Endothelial cell of umbilical vein (primary cell): ENCODE data around the gene PRKD1. TPM values are rescaled to one million over a fixed set of nuclear protein-coding genes. Genes with fewer than 3 reads are reported as not detected.
"Not testable (repeated sequence)": the region's sequence is repeated elsewhere in the genome, so short reads cannot be mapped to it uniquely, and the experiment has no call there.

Source experiments
- BruUV-seq: library from RNA; stranded (reverse); fragments of 400-500 nt; replicated peaks from 2 replicates; lab custom pipeline; 2021; lab: Mats Ljungman, UMichigan
- CTCF ChIA-PET: fragments of 300-600, 350-600 bp; sonication (Branson Sonifier 250); formaldehyde crosslinking; loops from one replicate; lab custom pipeline; 2021; ENCODE audit warnings: antibody characterized with exemption, inconsistent platforms; lab: Charles Lee
- POLR2A ChIA-PET: fragments of 300-600, 350-600 bp; sonication (Branson Sonifier 250); formaldehyde crosslinking; loops from one replicate; lab custom pipeline; 2021; ENCODE audit warnings: antibody characterized with exemption, inconsistent platforms; lab: Charles Lee
- DNase-seq: peaks from one replicate; pipeline ENCODE4 v3.0.0-alpha.2; 2011; ENCODE audit warnings: low read depth, low spot score
- FAIRE-seq: peaks from 2 replicates; lab custom pipeline; 2011; peaks lifted over from hg19 to GRCh38; lab: Jason Lieb, UNC
- H2AFZ ChIP-seq: 2 replicates; pipeline ENCODE4 v1.6.0; 2012; ENCODE audit warnings: low read depth, low read length, control low read depth, inconsistent platforms
- H3K27ac ChIP-seq: 2 replicates; pipeline ENCODE4 v1.5.1; 2011; ENCODE audit warnings: low read depth, mild to moderate bottlenecking, control low read depth, low read length, moderate library complexity; ENCODE audit not compliant: insufficient read depth
- H3K27me3 ChIP-seq, 2 experiments: 2 replicates each; pipeline versions ENCODE4 v1.6.0 to v1.6.1; 2011; ENCODE audit warnings: low read length in 2 of 2, mixed read lengths in 1 of 2; ENCODE audit not compliant: control insufficient read depth in 2 of 2, insufficient read depth in 2 of 2
- H3K36me3 ChIP-seq, 2 experiments: 2 replicates in 1 of 2; 3 replicates in 1 of 2; pipeline ENCODE4 v1.5.1; 2011; ENCODE audit warnings: low read length in 2 of 2, mild to moderate bottlenecking in 1 of 2, moderate library complexity in 1 of 2; ENCODE audit not compliant: control insufficient read depth in 2 of 2, insufficient read depth in 2 of 2; ENCODE audit errors: extremely low read depth in 1 of 2
- H3K4me1 ChIP-seq: 3 replicates; pipeline ENCODE4 v1.5.1; 2011; ENCODE audit warnings: mild to moderate bottlenecking, low read length; ENCODE audit not compliant: control insufficient read depth, insufficient read depth; ENCODE audit errors: extremely low read depth
- H3K4me2 ChIP-seq: 2 replicates; pipeline ENCODE4 v1.6.1; 2011; ENCODE audit warnings: low read length, control low read depth, mixed read lengths; ENCODE audit not compliant: insufficient read depth
- H3K4me3 ChIP-seq, 3 experiments: fragments of 200-600 bp in 1 of 3; sonication (generic), shearing (Covaris generic) in 1 of 3; replicated peaks in 1 of 3; 2 replicates each; pipeline ENCODE4 v1.5.1; 2011 to 2016; ENCODE audit warnings: control low read depth in 3 of 3, low read length in 3 of 3, mild to moderate bottlenecking in 2 of 3, inconsistent platforms in 1 of 3, low read depth in 1 of 3, moderate library complexity in 1 of 3; ENCODE audit not compliant: insufficient read depth in 1 of 3
- H3K79me2 ChIP-seq: 2 replicates; pipeline ENCODE4 v1.6.0; 2012; ENCODE audit warnings: low read length, inconsistent platforms; ENCODE audit not compliant: control insufficient read depth, insufficient read depth
- H3K9ac ChIP-seq: replicated peaks from 2 replicates; pipeline ENCODE3; 2011; ENCODE audit warnings: low read length, control low read depth; ENCODE audit not compliant: insufficient read depth; ENCODE audit errors: extremely low read depth
- H3K9me1 ChIP-seq: replicated peaks from 3 replicates; pipeline ENCODE4 v1.6.0; 2011; ENCODE audit warnings: mild to moderate bottlenecking, low read length; ENCODE audit not compliant: control insufficient read depth, insufficient read depth; ENCODE audit errors: extremely low read depth
- H3K9me3 ChIP-seq: replicated peaks from 2 replicates; pipeline ENCODE4 v1.5.1; 2012; ENCODE audit warnings: low read length, inconsistent platforms; ENCODE audit not compliant: control insufficient read depth, insufficient read depth
- H4K20me1 ChIP-seq: replicated peaks from 2 replicates; pipeline ENCODE3; 2011; ENCODE audit warnings: mild to moderate bottlenecking, low read length; ENCODE audit not compliant: control insufficient read depth, insufficient read depth; ENCODE audit errors: extremely low read depth
- EZH2 ChIP-seq: IDR thresholded peaks from 2 replicates; pipeline ENCODE4 v1.6.1; 2012; ENCODE audit warnings: borderline replicate concordance, low read depth, mild to moderate bottlenecking, moderate library complexity, low read length, inconsistent platforms; ENCODE audit not compliant: severe bottlenecking
- FOS ChIP-seq: IDR thresholded peaks from 2 replicates; pipeline ENCODE4 v1.6.1; 2011; ENCODE audit warnings: mild to moderate bottlenecking, low read length, moderate library complexity, borderline replicate concordance; ENCODE audit not compliant: insufficient read depth
- JUN ChIP-seq: IDR thresholded peaks from 2 replicates; pipeline ENCODE4 v1.6.1; 2011; ENCODE audit warnings: borderline replicate concordance, low read depth; ENCODE audit not compliant: insufficient read length, insufficient read depth
- MYC ChIP-seq: IDR thresholded peaks from one replicate; pipeline ENCODE4 v1.6.1; 2011; ENCODE audit warnings: mild to moderate bottlenecking, low read depth, low read length
- POLR2AphosphoS5 ChIP-seq: IDR thresholded peaks from 2 replicates; pipeline ENCODE4 v1.6.1; 2012; ENCODE audit warnings: low read depth, mild to moderate bottlenecking, control low read depth, low read length, moderate library complexity; ENCODE audit not compliant: insufficient read depth
- dilution Hi-C: fragments of 300-500 bp; cut with MboI; formaldehyde crosslinking; loops from one replicate; pipeline ENCODE4 v1.15.0; 2019; ENCODE audit warnings: low sequenced_read_pairs; ENCODE audit not compliant: extremely low pct_ligation_motif_present
- intact Hi-C: fragments of 100-400 bp; cut with micrococcal nuclease; formaldehyde crosslinking; loops from one replicate; pipeline ENCODE4 v1.10.0; 2022
- polyA plus RNA-seq, 4 experiments: library from polyadenylated mRNA; depleted of rRNA in 3 of 4; stranded (reverse) in 3 of 4; unstranded in 1 of 4; fragments of >200 nt; gene quantifications; 2 replicates each; pipeline versions ENCODE4 v1.2.1 to v1.2.3, GENCODE V29; 2011 to 2012; ENCODE audit warnings: missing spikeins in 1 of 4
- total RNA-seq: library from RNA; stranded (reverse); gene quantifications from 2 replicates; pipeline ENCODE4 v1.2.3, GENCODE V29; 2021
- TF ChIP-seq, protein P1 (sequence below), 2 donors: IDR thresholded peaks; 1 replicate in 1 of 2; 2 replicates in 1 of 2; pipeline ENCODE4 v1.5.1; 2011; ENCODE audit warnings: low read length in 2 of 2, mild to moderate bottlenecking in 2 of 2, moderate library complexity in 2 of 2, control low read depth in 1 of 2, inconsistent platforms in 1 of 2, low read depth in 1 of 2; ENCODE audit not compliant: insufficient read depth in 1 of 2; ENCODE audit errors: extremely low read depth in 1 of 2

Gene PRKD1
- total and polyA plus RNA-seq, 2 donors (not counting 3 experiments of a cell fraction or from before 2014, with no cell fraction given), result 3.9 to 10.9 TPM

- DNase-seq, result peak; percentile 35
- H3K9me1 ChIP-seq, H3K9me3 ChIP-seq, H3K36me3 ChIP-seq, CTCF ChIA-PET, H2AFZ ChIP-seq, H4K20me1 ChIP-seq, intact Hi-C loops, H3K9ac ChIP-seq, dilution Hi-C loops, H3K79me2 ChIP-seq, FAIRE-seq, H3K27me3 ChIP-seq, H3K4me1 ChIP-seq, POLR2A ChIA-PET: not testable (repeated sequence)
- BruUV-seq, result TSS peak; percentile 79
- H3K4me3 ChIP-seq, result peak overlapping the region in 1 of 3 experiments; percentile 28
- peak overlapping the region; percentile 63 for H3K27ac ChIP-seq
- H3K4me2 ChIP-seq, result peak overlapping the region; percentile 64
- TF ChIP-seq FOS (peak; percentile 35), JUN (peak; percentile 63)
Measured at GRCh38 chr14:29726560-29727331, 200.9 kb downstream of the PRKD1 start.

DNA sequence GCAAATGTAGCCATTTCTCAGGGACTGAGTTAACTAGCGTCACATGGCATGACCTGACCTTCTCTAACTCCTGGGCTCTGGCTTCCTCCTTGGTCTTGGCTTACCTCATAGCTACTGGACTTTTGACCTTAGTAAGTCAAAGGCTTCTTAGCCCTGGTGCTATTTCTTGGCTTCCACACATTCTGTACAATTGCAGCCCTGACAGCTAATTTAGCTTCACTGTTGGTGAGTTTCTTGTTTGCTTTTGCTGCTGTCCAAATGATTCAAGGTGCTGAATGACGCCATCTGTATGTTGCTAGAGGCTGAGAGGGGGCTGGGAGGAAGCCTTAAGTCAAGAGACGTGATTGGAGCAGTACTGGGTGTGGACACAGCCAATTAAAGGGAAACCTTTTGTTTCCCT is 202.7 kb downstream of the PRKD1 start:
- Histone ChIP-seq H3K79me2 (no peaks in the 10 kb centered on the region), H3K36me3 (no peaks in the 10 kb centered on the region), H3K4me2 (no peak overlapping the region), H4K20me1 (no peaks in the 10 kb centered on the region), H2AFZ (no peak overlapping the region), H3K9me3 (no peaks in the 10 kb centered on the region), H3K27ac (no peak overlapping the region), H3K4me1 (peaks cover 7% of the 10 kb centered on the region), H3K9ac (no peak overlapping the region), H3K27me3 (no peaks in the 10 kb centered on the region), H3K9me1 (no peaks in the 10 kb centered on the region), H3K4me3 (no peak overlapping the region)
- no peak for FAIRE-seq
- no TSS peak for BruUV-seq
- no peak for TF ChIP-seq POLR2AphosphoS5
- TF ChIP-seq, protein P1, sequence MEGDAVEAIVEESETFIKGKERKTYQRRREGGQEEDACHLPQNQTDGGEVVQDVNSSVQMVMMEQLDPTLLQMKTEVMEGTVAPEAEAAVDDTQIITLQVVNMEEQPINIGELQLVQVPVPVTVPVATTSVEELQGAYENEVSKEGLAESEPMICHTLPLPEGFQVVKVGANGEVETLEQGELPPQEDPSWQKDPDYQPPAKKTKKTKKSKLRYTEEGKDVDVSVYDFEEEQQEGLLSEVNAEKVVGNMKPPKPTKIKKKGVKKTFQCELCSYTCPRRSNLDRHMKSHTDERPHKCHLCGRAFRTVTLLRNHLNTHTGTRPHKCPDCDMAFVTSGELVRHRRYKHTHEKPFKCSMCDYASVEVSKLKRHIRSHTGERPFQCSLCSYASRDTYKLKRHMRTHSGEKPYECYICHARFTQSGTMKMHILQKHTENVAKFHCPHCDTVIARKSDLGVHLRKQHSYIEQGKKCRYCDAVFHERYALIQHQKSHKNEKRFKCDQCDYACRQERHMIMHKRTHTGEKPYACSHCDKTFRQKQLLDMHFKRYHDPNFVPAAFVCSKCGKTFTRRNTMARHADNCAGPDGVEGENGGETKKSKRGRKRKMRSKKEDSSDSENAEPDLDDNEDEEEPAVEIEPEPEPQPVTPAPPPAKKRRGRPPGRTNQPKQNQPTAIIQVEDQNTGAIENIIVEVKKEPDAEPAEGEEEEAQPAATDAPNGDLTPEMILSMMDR (IDR thresholded peaks at IDR 0.05; ENCODE audit: extremely low read depth in 1 of 2, insufficient read depth in 1 of 2, low read depth in 1 of 2, low read length in 2 of 2), result no peak
- no peak for TF ChIP-seq MYC
- TF ChIP-seq FOS, result no peak
- no peak for TF ChIP-seq EZH2
- dilution Hi-C loops (no loop called here), intact Hi-C loops (no loop called here)
- ChIA-PET POLR2A (no interaction called here), CTCF (no interaction called here)
- DNase-seq, result no peak
